IMR-90 (cell line): ENCODE results near the gene NT5C1A. TPM values are rescaled to one million over a fixed set of nuclear protein-coding genes. Genes with fewer than 3 reads are reported as not detected.

Source experiments
- ATAC-seq: fragments of 200-7000 bp; cut with Tn5 transposase; 2 replicates; pipeline ENCODE4 v1.9.1; 2020; ENCODE audit warnings: low read depth, mild to moderate bottlenecking, moderate library complexity
- BruUV-seq: library from RNA; stranded (reverse); fragments of 400-500 nt; replicated peaks from 2 replicates; lab custom pipeline; 2021; lab: Mats Ljungman, UMichigan
- CTCF ChIA-PET: fragments of 300-600 bp; formaldehyde crosslinking; extraction: SDS; loops from one replicate; lab custom pipeline; 2021; ENCODE audit warnings: antibody characterized with exemption; lab: Yijun Ruan, JAX
- POLR2A ChIA-PET: fragments of 300-600 bp; sonication (Branson Sonifier 250); formaldehyde crosslinking; loops from one replicate; lab custom pipeline; 2022; ENCODE audit warnings: antibody characterized with exemption; ENCODE audit not compliant: unreplicated experiment; lab: Charles Lee
- DNase-seq: peaks from one replicate; pipeline ENCODE4 v3.0.0; 2013
- H2AFZ ChIP-seq: replicated peaks from 2 replicates; pipeline ENCODE3; 2013; ENCODE audit warnings: low read length, mild to moderate bottlenecking; ENCODE audit not compliant: poor library complexity
- H2AK5ac ChIP-seq: 2 replicates; pipeline ENCODE4 v1.6.1; 2013; ENCODE audit warnings: low read depth, low read length, inconsistent platforms
- H2AK9ac ChIP-seq: replicated peaks from 2 replicates; pipeline ENCODE3; 2013; ENCODE audit warnings: mild to moderate bottlenecking, low read depth, low read length, moderate library complexity; ENCODE audit not compliant: poor library complexity
- H2BK120ac ChIP-seq: 2 replicates; pipeline ENCODE4 v1.6.1; 2013; ENCODE audit warnings: low read depth, low read length, inconsistent platforms
- H2BK15ac ChIP-seq: 3 replicates; pipeline ENCODE4 v1.6.1; 2013; ENCODE audit warnings: low read depth, low read length, inconsistent platforms
- H2BK20ac ChIP-seq: 2 replicates; pipeline ENCODE4 v1.6.1; 2013; ENCODE audit warnings: low read depth, mild to moderate bottlenecking, inconsistent platforms, low read length, moderate library complexity
- H2BK5ac ChIP-seq: 2 replicates; pipeline ENCODE4 v1.6.1; 2013; ENCODE audit warnings: mild to moderate bottlenecking, low read depth, low read length, inconsistent platforms; ENCODE audit not compliant: poor library complexity, severe bottlenecking
- H3K14ac ChIP-seq: replicated peaks from 2 replicates; pipeline ENCODE4 v1.6.1; 2013; ENCODE audit warnings: low read depth, low read length, inconsistent platforms
- H3K18ac ChIP-seq: 2 replicates; pipeline ENCODE4 v1.6.1; 2013; ENCODE audit warnings: low read depth, low read length, control low read depth
- H3K23ac ChIP-seq: 2 replicates; pipeline ENCODE4 v1.6.1; 2013; ENCODE audit warnings: low read depth, low read length, inconsistent platforms
- H3K27ac ChIP-seq: 2 replicates; pipeline ENCODE4 v1.5.1; 2013; ENCODE audit warnings: mild to moderate bottlenecking, control low read depth, low read length; ENCODE audit not compliant: insufficient read depth
- H3K27me3 ChIP-seq: 2 replicates; pipeline ENCODE4 v1.6.1; 2013; ENCODE audit warnings: low read length; ENCODE audit not compliant: control insufficient read depth, insufficient read depth
- H3K36me3 ChIP-seq: 2 replicates; pipeline ENCODE4 v1.6.1; 2013; ENCODE audit warnings: low read length, mixed read lengths; ENCODE audit not compliant: control insufficient read depth, insufficient read depth
- H3K4ac ChIP-seq: 2 replicates; pipeline ENCODE4 v1.6.1; 2013; ENCODE audit warnings: low read depth, low read length, inconsistent platforms
- H3K4me1 ChIP-seq: 2 replicates; pipeline ENCODE4 v1.6.1; 2013; ENCODE audit warnings: low read length, mixed read lengths; ENCODE audit not compliant: control insufficient read depth, insufficient read depth
- H3K4me2 ChIP-seq: 2 replicates; pipeline ENCODE4 v1.6.1; 2013; ENCODE audit warnings: low read depth, mild to moderate bottlenecking, control low read depth, low read length, moderate library complexity
- H3K4me3 ChIP-seq: 2 replicates; pipeline ENCODE4 v1.5.1; 2013; ENCODE audit warnings: low read depth, mild to moderate bottlenecking, control low read depth, low read length, moderate library complexity; ENCODE audit not compliant: insufficient read depth
- H3K56ac ChIP-seq: 2 replicates; pipeline ENCODE4 v1.6.1; 2013; ENCODE audit warnings: low read length, inconsistent platforms; ENCODE audit not compliant: insufficient read depth; ENCODE audit errors: extremely low read depth
- H3K79me1 ChIP-seq, 2 experiments: 2 replicates each; pipeline ENCODE4 v1.6.1; 2013; ENCODE audit warnings: low read length in 2 of 2, inconsistent platforms in 1 of 2, low read depth in 1 of 2
- H3K9ac ChIP-seq: 2 replicates; pipeline ENCODE4 v1.6.1; 2013; ENCODE audit warnings: low read depth, low read length, control low read depth
- H3K9me1 ChIP-seq: 2 replicates; pipeline ENCODE4 v1.6.1; 2013; ENCODE audit warnings: low read length, inconsistent platforms; ENCODE audit not compliant: insufficient read depth
- H3K9me3 ChIP-seq: 2 replicates; pipeline ENCODE4 v1.6.1; 2013; ENCODE audit warnings: low read length; ENCODE audit not compliant: control insufficient read depth, insufficient read depth
- H4K20me1 ChIP-seq: 2 replicates; pipeline ENCODE4 v1.6.1; 2013; ENCODE audit warnings: low read length, inconsistent platforms; ENCODE audit not compliant: insufficient read depth
- H4K5ac ChIP-seq: 2 replicates; pipeline ENCODE4 v1.6.1; 2013; ENCODE audit warnings: mild to moderate bottlenecking, low read depth, low read length, control low read depth
- H4K8ac ChIP-seq, 2 experiments: 2 replicates each; pipeline ENCODE4 v1.6.1; 2013; ENCODE audit warnings: low read depth in 2 of 2, low read length in 2 of 2, control low read depth in 1 of 2, inconsistent platforms in 1 of 2
- H4K91ac ChIP-seq: 2 replicates; pipeline ENCODE4 v1.6.1; 2013; ENCODE audit warnings: low read depth, low read length, inconsistent platforms; ENCODE audit not compliant: insufficient read depth
- BHLHE40 ChIP-seq: fragments of 150-350 bp; IDR thresholded peaks from 2 replicates; pipeline ENCODE4 v1.6.1; 2016; ENCODE audit warnings: mild to moderate bottlenecking, low read depth, low read length
- CEBPB ChIP-seq: IDR thresholded peaks from 2 replicates; pipeline ENCODE4 v1.6.1; 2012; ENCODE audit warnings: low read depth, low read length, improper control_type of control experiment
- CHD1 ChIP-seq: IDR thresholded peaks from 2 replicates; pipeline ENCODE4 v1.6.1; 2012; ENCODE audit warnings: low read depth, low read length, improper control_type of control experiment
- FOS ChIP-seq: fragments of 150-350 bp; IDR thresholded peaks from 2 replicates; pipeline ENCODE4 v1.6.1; 2016; ENCODE audit warnings: low read depth, low read length
- MAFK ChIP-seq: IDR thresholded peaks from 2 replicates; pipeline ENCODE4 v1.6.1; 2012; ENCODE audit warnings: low read depth, low read length, improper control_type of control experiment
- MAZ ChIP-seq: IDR thresholded peaks from 2 replicates; pipeline ENCODE4 v1.6.1; 2012; ENCODE audit warnings: low read depth, mild to moderate bottlenecking, low read length, improper control_type of control experiment, moderate library complexity, borderline replicate concordance
- MXI1 ChIP-seq: IDR thresholded peaks from 2 replicates; pipeline ENCODE4 v1.6.1; 2012; ENCODE audit warnings: low read depth, mild to moderate bottlenecking, low read length, moderate library complexity, borderline replicate concordance
- NFE2L2 ChIP-seq: fragments of 150-350 bp; IDR thresholded peaks from 2 replicates; pipeline ENCODE4 v1.6.1; 2016; ENCODE audit warnings: low read depth, mild to moderate bottlenecking, low read length
- POLR2A ChIP-seq: IDR thresholded peaks from 2 replicates; pipeline ENCODE4 v1.6.1; 2012; ENCODE audit warnings: mild to moderate bottlenecking, low read depth, low read length
- RAD21 ChIP-seq: IDR thresholded peaks from 2 replicates; pipeline ENCODE4 v1.6.1; 2012; ENCODE audit warnings: low read length, improper control_type of control experiment
- RCOR1 ChIP-seq: IDR thresholded peaks from 2 replicates; pipeline ENCODE4 v1.6.1; 2012; ENCODE audit warnings: mild to moderate bottlenecking, low read length, improper control_type of control experiment; ENCODE audit not compliant: insufficient replicate concordance
- RFX5 ChIP-seq: IDR thresholded peaks from 2 replicates; pipeline ENCODE4 v1.8.0; 2012; ENCODE audit warnings: low read depth, mild to moderate bottlenecking, low read length, moderate library complexity
- SMC3 ChIP-seq: fragments of 150-350 bp; IDR thresholded peaks from 2 replicates; pipeline ENCODE4 v1.6.1; 2016; ENCODE audit warnings: low read depth, mild to moderate bottlenecking, antibody characterized with exemption, low read length, moderate library complexity
- WGBS, 2 experiments: methylation state at CpG; one replicate each; pipeline versions ENCODE4 v1.1.5 to v1.1.7; 2013; ENCODE audit warnings: missing lambda C conversion rate in 2 of 2; ENCODE audit not compliant: insufficient read length in 1 of 2; ENCODE audit errors: extremely low coverage in 2 of 2; 5-methylcytosine and 5-hydroxymethylcytosine counted together
- dilution Hi-C: fragments of 300-500 bp; cut with HindIII; formaldehyde crosslinking; loops from one replicate; pipeline ENCODE4 v1.14.3; 2018; ENCODE audit warnings: low sequenced_read_pairs; ENCODE audit not compliant: unreplicated experiment
- in situ Hi-C: fragments of 300-500 bp; cut with MboI; formaldehyde crosslinking; loops from 3 replicates; pipeline ENCODE4 v1.14.3; 2019; ENCODE audit warnings: low sequenced_read_pairs, inconsistent platforms, mixed read lengths
- intact Hi-C: fragments of 100-400 bp; cut with micrococcal nuclease; formaldehyde crosslinking; loops from 2 replicates; pipeline ENCODE4 v1.10.0; 2022
- polyA plus RNA-seq, 3 experiments: library from polyadenylated mRNA; depleted of rRNA; stranded (reverse); fragments of >200 nt; gene quantifications; 2 replicates each; pipeline ENCODE4 v1.2.3, GENCODE V29; 2012; ENCODE audit warnings: low replicate concordance in 1 of 3
- total RNA-seq: library from RNA; depleted of rRNA; stranded (reverse); fragments of >200 nt; gene quantifications from 2 replicates; pipeline ENCODE4 v1.2.3, GENCODE V29; 2012
- TF ChIP-seq, protein P1 (sequence below): fragments of 150-350 bp; IDR thresholded peaks from 2 replicates; pipeline ENCODE4 v1.6.1; 2017; ENCODE audit warnings: mild to moderate bottlenecking, antibody characterized with exemption, low read length, low read depth
- TF ChIP-seq, protein P2 (sequence below): fragments of 150-350 bp; IDR thresholded peaks from 2 replicates; pipeline ENCODE4 v1.6.1; 2016; ENCODE audit warnings: low read depth, mild to moderate bottlenecking, low read length, moderate library complexity, borderline replicate concordance
- TF ChIP-seq, protein P3 (sequence below): conservative IDR thresholded peaks from 2 replicates; pipeline ENCODE4 v1.5.1; 2012; ENCODE audit warnings: mild to moderate bottlenecking, low read depth, low read length, improper control_type of control experiment

NT5C1A gene
- total and polyA plus RNA-seq, 2 of the 4 experiments (the other 2 are of a cell fraction): not detected

DNA sequence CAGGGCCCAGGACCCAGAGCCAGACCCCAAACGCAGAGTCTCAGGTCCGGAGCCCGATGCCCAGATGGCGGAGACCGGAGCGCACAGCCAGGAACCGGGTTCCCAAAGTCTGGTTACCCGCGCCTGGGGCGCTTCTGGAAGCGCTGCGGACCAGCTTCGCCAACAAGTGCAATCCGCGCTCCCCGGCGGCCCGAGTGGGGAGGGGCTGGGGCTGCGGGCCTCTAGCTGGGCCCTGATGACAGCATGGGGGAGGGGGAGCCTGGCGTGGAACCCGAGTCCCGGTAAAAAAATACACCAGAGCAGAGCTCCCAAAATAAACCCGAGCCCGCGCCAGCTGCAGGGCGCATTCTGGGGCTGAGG, 494 bp downstream of the NT5C1A start:
- H3K4ac ChIP-seq: no peak overlapping the region
- H3K4me1 ChIP-seq: no peaks in the 10 kb centered on the region; the same call in 1 of the 2 replicates
- ChIA-PET POLR2A (no interaction called here), CTCF (interaction anchor here (1.7 kb wide), 2 partner anchors 12 to 13 kb away, joined by 6 read pairs; no protein-coding TSS in a partner anchor)
- no peak overlapping the region for H4K91ac ChIP-seq
- H3K9me1 ChIP-seq: no peaks in the 10 kb centered on the region
- in situ Hi-C loops (no loop called here), dilution Hi-C loops (no loop called here), intact Hi-C loops (loop anchor here (5.0 kb wide), 1 partner anchor 41 kb away; no protein-coding TSS in a partner anchor)
- peak overlapping the region; percentile 29; the same call in 1 of the 2 replicates for H3K4me3 ChIP-seq
- BruUV-seq: no TSS peak
- H3K18ac ChIP-seq: no peak overlapping the region
- no peak overlapping the region for H3K14ac ChIP-seq
- H4K20me1 ChIP-seq: no peaks in the 10 kb centered on the region
- H3K4me2 ChIP-seq: peak overlapping the region; percentile 57
- no peaks in the 10 kb centered on the region; the same call in 1 of the 2 replicates for H3K9me3 ChIP-seq
- no peak overlapping the region for H3K56ac ChIP-seq
- DNase-seq (no peak), ATAC-seq (no peak)
- H4K8ac ChIP-seq: no peak overlapping the region
- no peak overlapping the region for H4K5ac ChIP-seq
- no peak overlapping the region for H2BK120ac ChIP-seq
- no peak overlapping the region for H3K23ac ChIP-seq
- no peaks in the 10 kb centered on the region for H3K36me3 ChIP-seq
- H3K9ac ChIP-seq: no peak overlapping the region
- H3K27ac ChIP-seq: no peak overlapping the region
- no peak overlapping the region for H2AK5ac ChIP-seq
- TF ChIP-seq, protein P1, sequence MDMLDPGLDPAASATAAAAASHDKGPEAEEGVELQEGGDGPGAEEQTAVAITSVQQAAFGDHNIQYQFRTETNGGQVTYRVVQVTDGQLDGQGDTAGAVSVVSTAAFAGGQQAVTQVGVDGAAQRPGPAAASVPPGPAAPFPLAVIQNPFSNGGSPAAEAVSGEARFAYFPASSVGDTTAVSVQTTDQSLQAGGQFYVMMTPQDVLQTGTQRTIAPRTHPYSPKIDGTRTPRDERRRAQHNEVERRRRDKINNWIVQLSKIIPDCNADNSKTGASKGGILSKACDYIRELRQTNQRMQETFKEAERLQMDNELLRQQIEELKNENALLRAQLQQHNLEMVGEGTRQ: no peak
- no peak for TF ChIP-seq BHLHE40
- no peak for TF ChIP-seq NFE2L2
- TF ChIP-seq, protein P2, sequence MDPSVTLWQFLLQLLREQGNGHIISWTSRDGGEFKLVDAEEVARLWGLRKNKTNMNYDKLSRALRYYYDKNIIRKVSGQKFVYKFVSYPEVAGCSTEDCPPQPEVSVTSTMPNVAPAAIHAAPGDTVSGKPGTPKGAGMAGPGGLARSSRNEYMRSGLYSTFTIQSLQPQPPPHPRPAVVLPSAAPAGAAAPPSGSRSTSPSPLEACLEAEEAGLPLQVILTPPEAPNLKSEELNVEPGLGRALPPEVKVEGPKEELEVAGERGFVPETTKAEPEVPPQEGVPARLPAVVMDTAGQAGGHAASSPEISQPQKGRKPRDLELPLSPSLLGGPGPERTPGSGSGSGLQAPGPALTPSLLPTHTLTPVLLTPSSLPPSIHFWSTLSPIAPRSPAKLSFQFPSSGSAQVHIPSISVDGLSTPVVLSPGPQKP: no peak
- TF ChIP-seq CHD1: no peak
- no peak for TF ChIP-seq FOS
- no peak for TF ChIP-seq MAFK
- no peak for TF ChIP-seq MXI1
- TF ChIP-seq RFX5: no peak
- TF ChIP-seq RCOR1: no peak
- TF ChIP-seq MAZ: no peak
- TF ChIP-seq SMC3: no peak
- no peak for TF ChIP-seq RAD21
- TF ChIP-seq CEBPB: no peak
- TF ChIP-seq POLR2A: no peak
- TF ChIP-seq, protein P3, sequence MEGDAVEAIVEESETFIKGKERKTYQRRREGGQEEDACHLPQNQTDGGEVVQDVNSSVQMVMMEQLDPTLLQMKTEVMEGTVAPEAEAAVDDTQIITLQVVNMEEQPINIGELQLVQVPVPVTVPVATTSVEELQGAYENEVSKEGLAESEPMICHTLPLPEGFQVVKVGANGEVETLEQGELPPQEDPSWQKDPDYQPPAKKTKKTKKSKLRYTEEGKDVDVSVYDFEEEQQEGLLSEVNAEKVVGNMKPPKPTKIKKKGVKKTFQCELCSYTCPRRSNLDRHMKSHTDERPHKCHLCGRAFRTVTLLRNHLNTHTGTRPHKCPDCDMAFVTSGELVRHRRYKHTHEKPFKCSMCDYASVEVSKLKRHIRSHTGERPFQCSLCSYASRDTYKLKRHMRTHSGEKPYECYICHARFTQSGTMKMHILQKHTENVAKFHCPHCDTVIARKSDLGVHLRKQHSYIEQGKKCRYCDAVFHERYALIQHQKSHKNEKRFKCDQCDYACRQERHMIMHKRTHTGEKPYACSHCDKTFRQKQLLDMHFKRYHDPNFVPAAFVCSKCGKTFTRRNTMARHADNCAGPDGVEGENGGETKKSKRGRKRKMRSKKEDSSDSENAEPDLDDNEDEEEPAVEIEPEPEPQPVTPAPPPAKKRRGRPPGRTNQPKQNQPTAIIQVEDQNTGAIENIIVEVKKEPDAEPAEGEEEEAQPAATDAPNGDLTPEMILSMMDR: no peak
- H3K79me1 ChIP-seq: no peaks in the 10 kb centered on the region
- no peak overlapping the region for H2AK9ac ChIP-seq
- peak overlapping the region; percentile 44 for H2AFZ ChIP-seq
- H2BK15ac ChIP-seq: no peak overlapping the region
- no peak overlapping the region for H2BK20ac ChIP-seq
- peaks cover 75% of the 10 kb centered on the region for H3K27me3 ChIP-seq
- 8% methylated on average over 13 of the region's 26 CpGs; no CpG with 5 or more reads in 1 of the 2 experiments for WGBS, 2 experiments
- H2BK5ac ChIP-seq: no peak overlapping the region
